AG09319 (cell line): Measurements from ENCODE around the gene C1orf122.

ENCODE experiments used
- DNase-seq: peaks from one replicate; pipeline ENCODE4 v3.0.0-alpha.2; 2010; ENCODE audit warnings: low read depth; ENCODE audit errors: extremely low read depth
- CTCF ChIP-seq: IDR thresholded peaks from 2 replicates; pipeline ENCODE4 v1.5.1; 2011; ENCODE audit warnings: low read depth, mild to moderate bottlenecking, inconsistent platforms, low read length, moderate library complexity

C1orf122 gene

DNA sequence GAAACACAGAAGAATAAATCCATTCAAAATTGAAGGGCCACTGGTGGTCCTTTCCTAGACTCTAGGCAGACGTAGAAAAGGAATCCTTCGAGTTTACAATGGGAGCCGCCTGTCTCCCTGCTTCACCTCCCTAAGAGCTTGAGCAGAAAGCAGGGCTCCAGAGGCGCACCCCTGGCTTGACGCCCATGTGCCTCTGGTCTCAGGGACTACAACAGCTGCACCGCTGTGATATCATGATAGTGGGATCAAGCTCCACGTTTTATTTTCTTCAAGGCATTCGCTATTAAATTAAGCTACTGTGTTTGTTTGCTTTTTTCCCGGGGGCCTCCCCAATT lies 403 bp upstream of the C1orf122 start:
- no peak for TF ChIP-seq CTCF
- DNase-seq, result no peak

DNA sequence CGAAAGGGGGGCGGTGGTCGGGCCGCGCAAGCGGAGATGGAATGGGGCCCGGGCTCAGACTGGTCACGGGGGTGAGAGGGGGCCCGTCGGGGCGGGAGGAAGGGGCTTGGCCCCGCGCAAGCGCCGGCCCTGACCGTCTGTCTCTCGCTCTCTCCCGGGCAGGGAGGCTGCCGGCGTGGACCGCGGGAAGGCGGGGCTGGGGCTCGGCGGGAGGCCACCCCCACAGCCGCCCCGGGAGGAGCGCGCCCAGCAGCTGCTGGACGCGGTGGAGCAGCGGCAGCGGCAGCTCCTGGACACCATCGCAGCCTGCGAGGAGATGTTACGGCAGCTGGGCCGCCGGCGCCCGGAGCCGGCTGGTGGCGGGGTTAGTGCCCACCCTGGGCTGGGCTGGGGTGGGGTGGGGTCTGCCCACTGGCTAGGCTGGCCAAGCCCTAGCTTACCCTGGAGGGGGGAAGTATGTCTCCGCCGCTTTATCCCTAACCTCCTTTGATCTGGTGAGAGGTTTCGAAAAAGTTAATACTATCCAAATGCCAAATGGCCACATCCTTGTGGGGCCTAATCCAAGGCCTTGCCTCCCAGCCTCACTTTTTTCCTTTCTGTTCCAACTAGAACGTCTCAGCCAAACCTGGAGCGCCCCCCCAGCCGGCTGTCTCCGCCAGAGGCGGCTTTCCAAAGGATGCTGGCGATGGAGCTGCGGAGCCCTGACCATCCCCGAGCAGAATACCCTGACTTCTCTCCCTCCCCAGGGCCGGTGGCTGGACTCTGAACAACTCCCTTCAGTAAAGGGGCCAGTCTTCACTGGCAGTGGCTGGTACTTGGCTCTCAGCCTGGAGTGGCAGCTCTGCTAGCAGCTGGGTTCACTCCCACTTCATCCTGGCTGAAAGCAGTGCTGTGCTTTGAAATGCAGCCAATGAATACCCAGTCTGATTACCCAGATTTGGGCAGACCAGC lies 1.1 kb downstream of the C1orf122 start:
- DNase-seq, result peak; percentile 46
- TF ChIP-seq CTCF, result peak; percentile 14

DNA sequence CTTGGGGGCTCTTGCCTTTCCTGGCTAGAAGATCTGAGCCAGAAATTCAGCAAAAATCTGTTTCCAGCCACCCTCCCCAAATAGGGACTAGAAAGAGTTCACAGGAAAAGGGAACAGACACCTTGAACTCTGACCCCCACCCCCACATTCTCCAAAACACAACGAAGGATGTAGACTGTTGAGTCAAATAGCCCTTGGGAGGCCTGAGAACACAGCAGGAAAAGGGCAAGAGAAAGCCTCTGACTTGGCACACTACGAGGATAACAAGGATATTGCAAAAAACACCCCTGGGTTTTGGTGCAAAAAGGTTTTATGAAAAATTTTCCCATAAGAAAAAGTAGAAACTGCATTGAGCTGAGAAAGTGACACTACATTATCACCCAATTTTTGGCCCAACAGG lies 2.4 kb downstream of the C1orf122 start:
- no peak for DNase-seq
- TF ChIP-seq CTCF, result no peak

DNA sequence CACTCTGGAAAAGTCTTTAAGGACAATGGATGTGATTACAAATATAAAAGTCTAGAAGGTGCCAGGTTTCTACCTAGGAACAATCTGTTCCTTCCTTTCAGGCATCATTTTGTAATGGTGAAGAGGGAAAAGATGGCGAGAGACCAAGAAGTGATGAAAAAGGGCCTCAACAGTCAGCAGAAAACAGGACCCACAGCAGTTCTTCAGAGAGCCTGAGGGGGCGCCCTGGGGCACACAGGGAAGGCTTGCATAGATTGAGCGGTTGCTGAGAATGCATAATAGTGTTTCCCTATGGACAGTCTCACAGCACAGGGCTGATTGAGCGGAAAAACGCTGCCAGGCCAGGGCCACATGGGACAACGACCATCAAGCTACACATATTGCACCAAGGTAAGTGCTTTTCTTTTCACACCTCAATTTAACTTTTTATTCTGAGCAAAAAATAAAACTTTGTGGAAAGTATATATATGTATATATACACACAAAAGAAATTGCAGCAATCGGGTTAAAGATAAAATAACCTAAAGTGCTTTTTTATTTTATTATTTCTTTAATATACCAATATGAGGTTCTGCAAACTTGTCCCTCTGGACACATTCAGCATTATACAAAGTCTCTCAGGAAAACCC lies 3.6 kb downstream of the C1orf122 start:
- peak; percentile 70 for TF ChIP-seq CTCF
- DNase-seq, result no peak

GRCh38 chr1:37813529-37814145 lies 6.0 kb downstream of the C1orf122 start:
- no peak for DNase-seq
- TF ChIP-seq CTCF, result no peak

DNA sequence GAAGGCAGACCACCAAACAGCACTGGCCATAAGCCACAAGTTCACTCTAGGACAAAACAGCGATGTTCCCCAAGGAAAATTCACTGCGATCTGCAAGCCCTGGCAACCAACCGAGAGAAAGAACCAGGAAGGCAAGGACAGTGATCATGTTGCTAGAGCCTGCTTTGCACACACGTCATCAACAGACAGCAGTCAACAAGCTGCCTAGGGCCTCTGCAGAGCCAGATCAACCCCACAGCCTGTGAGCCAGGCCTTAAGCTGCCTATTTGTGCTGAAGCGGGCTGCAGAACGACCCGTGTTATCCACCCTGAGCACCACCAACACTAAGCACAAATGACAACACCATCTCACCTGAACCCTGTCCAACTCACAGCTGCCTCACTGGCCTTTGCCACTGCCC lies 6.7 kb downstream of the C1orf122 start:
- no peak for DNase-seq
- no peak for TF ChIP-seq CTCF

GRCh38 chr1:37817481-37817880 lies 9.9 kb downstream of the C1orf122 start:
- DNase-seq, result no peak
- TF ChIP-seq CTCF, result no peak
